Esophagus muscularis mucosa (tissue), 4 donors: ENCODE data around the gene SCO1. TPM values are rescaled to one million over a fixed set of nuclear protein-coding genes. Genes with fewer than 3 reads are reported as not detected.

Source experiments
- DNase-seq: peaks from one replicate; pipeline ENCODE4 v3.0.0-alpha.2; 2017; ENCODE audit errors: extremely low spot score
- H3K27ac ChIP-seq, 4 donors: fragments of 200-600 bp; sonication (generic); replicated peaks in 1 of 4; 1 replicate in 3 of 4; 2 replicates in 1 of 4; pipeline ENCODE4 v1.5.1; 2016 to 2019; ENCODE audit warnings: mild to moderate bottlenecking in 1 of 4
- H3K27me3 ChIP-seq, 4 donors: fragments of 200-600 bp; sonication (generic); one replicate each; pipeline versions ENCODE4 v1.5.1 to v1.6.0; 2016 to 2019
- H3K36me3 ChIP-seq, 4 donors: fragments of 200-600 bp; sonication (generic); one replicate each; pipeline ENCODE4 v1.5.1; 2016 to 2019
- H3K4me1 ChIP-seq, 4 donors: fragments of 200-600 bp; sonication (generic); one replicate each; pipeline ENCODE4 v1.5.1; 2016 to 2019
- H3K4me3 ChIP-seq, 4 donors: fragments of 200-600 bp; sonication (generic); 1 replicate in 2 of 4; 2 replicates in 2 of 4; pipeline ENCODE4 v1.5.1; 2016 to 2019; ENCODE audit warnings: mild to moderate bottlenecking in 4 of 4, moderate library complexity in 1 of 4
- H3K9me3 ChIP-seq, 4 donors: fragments of 200-600 bp; sonication (generic); 1 replicate in 3 of 4; 2 replicates in 1 of 4; pipeline ENCODE4 v1.5.1; 2016 to 2019
- EP300 ChIP-seq: sonication (generic); formaldehyde crosslinking; IDR thresholded peaks from one replicate; pipeline ENCODE4 v1.6.1; 2017; ENCODE audit warnings: antibody characterized with exemption
- POLR2A ChIP-seq: fragments of 450-650 bp; IDR thresholded peaks from one replicate; pipeline ENCODE4 v1.6.1; 2017; ENCODE audit warnings: antibody characterized with exemption, moderate library complexity, mild to moderate bottlenecking, low read depth
- POLR2AphosphoS5 ChIP-seq, 2 donors: sonication (generic); formaldehyde crosslinking; IDR thresholded peaks; one replicate each; pipeline ENCODE4 v1.6.1; 2017; ENCODE audit warnings: antibody characterized with exemption in 2 of 2
- WGBS: methylation state at CpG from one replicate; pipeline ENCODE4 v1.1.5; 2018; 5-methylcytosine and 5-hydroxymethylcytosine counted together
- intact Hi-C: fragments of 100-400 bp; cut with DNase I; formaldehyde crosslinking; loops from one replicate; pipeline ENCODE4 v1.15.1; 2023
- total RNA-seq, 4 donors: library from RNA; depleted of rRNA; stranded (reverse); fragments of >200 nt; gene quantifications; one replicate each; pipeline versions ENCODE4 v1.1.0 to v1.2.1, GENCODE V29; 2016
- TF ChIP-seq, protein P1 (sequence below), 3 experiments: fragments of 200-600 bp in 2 of 3; fragments of 450-650 bp in 1 of 3; sonication (generic) in 2 of 3; IDR thresholded peaks; one replicate each; pipeline ENCODE4 v1.5.1; 2017 to 2019; ENCODE audit warnings: antibody characterized with exemption in 3 of 3, mild to moderate bottlenecking in 2 of 3, moderate library complexity in 1 of 3

SCO1 gene
- total RNA-seq, 4 donors from 2014 or later = 16.7 to 23.1 (median 18.6) TPM

DNA sequence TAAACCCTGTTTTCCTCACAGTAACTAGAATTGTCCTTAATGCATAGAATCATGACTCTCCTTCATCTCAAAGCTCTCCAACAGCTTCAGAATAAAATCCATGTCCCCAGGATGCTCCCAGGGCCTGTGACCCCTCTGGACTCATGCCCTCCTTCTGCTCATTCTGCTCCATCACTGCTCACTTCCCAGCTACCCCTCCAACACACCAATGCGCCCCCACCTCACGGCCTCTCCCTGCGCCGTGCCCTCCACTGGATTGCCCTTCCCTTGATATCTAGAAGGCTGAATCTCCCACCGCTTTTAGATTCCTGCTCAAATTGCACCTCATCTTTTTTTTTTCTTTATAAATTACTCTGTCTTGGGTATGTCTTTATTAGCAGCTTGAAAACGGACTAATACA lies 45.1 kb upstream of the SCO1 start:
- 94% methylated on average over 6 of the region's 6 CpGs for WGBS
- Histone ChIP-seq H3K4me1 (peaks cover 4 to 17% (median 10%) of the 10 kb centered on the region in 4 donors), H3K27me3 (no peaks in the 10 kb centered on the region), H3K9me3 (no peaks in the 10 kb centered on the region), H3K27ac (no peak overlapping the region), H3K36me3 (no peaks in the 10 kb centered on the region), H3K4me3 (no peak overlapping the region)
- intact Hi-C loops = no loop called here
- TF ChIP-seq POLR2AphosphoS5 (IDR thresholded peaks at IDR 0.05) (no peak), POLR2A (no peak), EP300 (no peak)
- TF ChIP-seq, protein P1, sequence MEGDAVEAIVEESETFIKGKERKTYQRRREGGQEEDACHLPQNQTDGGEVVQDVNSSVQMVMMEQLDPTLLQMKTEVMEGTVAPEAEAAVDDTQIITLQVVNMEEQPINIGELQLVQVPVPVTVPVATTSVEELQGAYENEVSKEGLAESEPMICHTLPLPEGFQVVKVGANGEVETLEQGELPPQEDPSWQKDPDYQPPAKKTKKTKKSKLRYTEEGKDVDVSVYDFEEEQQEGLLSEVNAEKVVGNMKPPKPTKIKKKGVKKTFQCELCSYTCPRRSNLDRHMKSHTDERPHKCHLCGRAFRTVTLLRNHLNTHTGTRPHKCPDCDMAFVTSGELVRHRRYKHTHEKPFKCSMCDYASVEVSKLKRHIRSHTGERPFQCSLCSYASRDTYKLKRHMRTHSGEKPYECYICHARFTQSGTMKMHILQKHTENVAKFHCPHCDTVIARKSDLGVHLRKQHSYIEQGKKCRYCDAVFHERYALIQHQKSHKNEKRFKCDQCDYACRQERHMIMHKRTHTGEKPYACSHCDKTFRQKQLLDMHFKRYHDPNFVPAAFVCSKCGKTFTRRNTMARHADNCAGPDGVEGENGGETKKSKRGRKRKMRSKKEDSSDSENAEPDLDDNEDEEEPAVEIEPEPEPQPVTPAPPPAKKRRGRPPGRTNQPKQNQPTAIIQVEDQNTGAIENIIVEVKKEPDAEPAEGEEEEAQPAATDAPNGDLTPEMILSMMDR (IDR thresholded peaks at IDR 0.05) = no peak
- no peak for DNase-seq

- intact Hi-C loops = no loop called here
- 91% methylated on average over 10 of the region's 10 CpGs for WGBS
- DNase-seq = no peak
- H3K36me3 ChIP-seq = no peaks in the 10 kb centered on the region
- H3K4me1 ChIP-seq = peaks cover 4 to 23% (median 12%) of the 10 kb centered on the region in 4 donors
- TF ChIP-seq POLR2AphosphoS5 (IDR thresholded peaks at IDR 0.05) (no peak), EP300 (no peak)
- H3K27ac ChIP-seq = no peak overlapping the region
- no peak overlapping the region for H3K4me3 ChIP-seq
- no peaks in the 10 kb centered on the region for H3K9me3 ChIP-seq
- no peaks in the 10 kb centered on the region for H3K27me3 ChIP-seq
These were observed 44.2 kb upstream of the SCO1 start for GRCh38 chr17:10741416-10742135.

GRCh38 chr17:10739386-10739785 lies 42.1 kb upstream of the SCO1 start:
- Histone ChIP-seq H3K27ac (no peak overlapping the region), H3K4me3 (no peak overlapping the region), H3K36me3 (no peaks in the 10 kb centered on the region), H3K4me1 (peaks cover 4 to 23% (median 12%) of the 10 kb centered on the region in 4 donors), H3K9me3 (no peaks in the 10 kb centered on the region), H3K27me3 (no peaks in the 10 kb centered on the region)
- intact Hi-C loops = no loop called here
- TF ChIP-seq POLR2A (no peak), EP300 (no peak), POLR2AphosphoS5 (IDR thresholded peaks at IDR 0.05) (no peak)
- TF ChIP-seq, protein P1 (IDR thresholded peaks at IDR 0.05) = no peak
- DNase-seq = no peak
- WGBS = 87% methylated on average over 5 of the region's 5 CpGs

DNA sequence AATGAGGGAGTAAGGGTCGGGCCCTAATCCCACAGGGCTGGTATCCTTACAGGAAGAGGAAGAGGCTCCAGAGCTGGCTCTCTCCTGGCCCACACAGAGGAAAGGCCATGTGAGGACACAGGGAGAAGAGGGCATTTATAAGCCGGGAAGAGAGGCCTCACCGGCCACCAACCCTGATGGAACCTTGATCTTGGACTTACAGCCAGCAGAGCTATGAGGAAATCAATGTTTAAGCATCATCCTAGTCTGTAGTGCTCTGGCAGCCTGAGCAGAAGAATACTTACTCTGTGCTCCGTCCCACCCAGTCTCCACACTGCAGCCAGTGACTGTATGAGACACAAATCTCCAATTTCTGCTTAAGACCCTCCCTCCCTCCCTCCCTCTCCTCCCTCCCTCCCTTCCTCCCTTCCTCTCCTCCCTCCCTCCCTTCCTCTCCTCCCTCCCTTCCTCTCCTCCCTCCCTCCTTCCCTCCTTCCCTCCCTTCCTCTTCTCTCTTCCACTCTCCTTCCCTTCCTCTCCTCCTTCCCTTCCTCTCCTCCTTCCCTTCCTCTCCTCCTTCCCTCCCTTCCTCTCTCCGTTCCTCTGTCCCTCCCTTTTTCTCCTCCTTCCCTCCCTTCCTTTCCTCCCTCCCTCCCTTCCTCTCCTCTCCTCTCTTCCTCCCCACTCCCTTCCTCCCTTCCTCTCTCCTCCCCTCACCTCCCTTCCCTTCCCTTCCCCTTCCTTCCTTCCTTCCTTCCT lies 41.4 kb upstream of the SCO1 start:
- Histone ChIP-seq H3K4me1 (peaks cover 4 to 18% (median 8%) of the 10 kb centered on the region in 4 donors), H3K27ac (no peak overlapping the region), H3K4me3 (no peak overlapping the region), H3K36me3 (no peaks in the 10 kb centered on the region), H3K9me3 (no peaks in the 10 kb centered on the region), H3K27me3 (no peaks in the 10 kb centered on the region)
- 52% methylated on average over 5 of the region's 5 CpGs for WGBS
- TF ChIP-seq POLR2A (no peak), EP300 (no peak), POLR2AphosphoS5 (IDR thresholded peaks at IDR 0.05) (no peak)
- TF ChIP-seq, protein P1 (IDR thresholded peaks at IDR 0.05) = no peak
- intact Hi-C loops = no loop called here
- no peak for DNase-seq

GRCh38 chr17:10737736-10738135 lies 40.4 kb upstream of the SCO1 start:
- WGBS = 84% methylated on average over 3 of the region's 3 CpGs

More at GRCh38 chr17:10737736-10738135, 40.4 kb upstream of the SCO1 start:
- peaks cover 0 to 12% (median 4%) of the 10 kb centered on the region in 4 donors for H3K4me1 ChIP-seq
- H3K27me3 ChIP-seq = no peaks in the 10 kb centered on the region
- TF ChIP-seq POLR2AphosphoS5 (IDR thresholded peaks at IDR 0.05) (no peak), EP300 (no peak), POLR2A (no peak)
- TF ChIP-seq, protein P1 (IDR thresholded peaks at IDR 0.05) = no peak
- intact Hi-C loops = loop anchor here (1.0 kb wide), 1 partner anchor 108 kb away; no protein-coding TSS in a partner anchor
- H3K9me3 ChIP-seq = no peaks in the 10 kb centered on the region
- DNase-seq = no peak
- no peaks in the 10 kb centered on the region for H3K36me3 ChIP-seq
- H3K27ac ChIP-seq = no peak overlapping the region
- H3K4me3 ChIP-seq = no peak overlapping the region
